Lung (tissue), 12 donors: ENCODE measurements around the gene CDH19. TPM values are rescaled to one million over a fixed set of nuclear protein-coding genes. Genes with fewer than 3 reads are reported as not detected.
A peak's percentile ranks its signal among the peaks of the same experiment; 100 is the strongest.

ENCODE experiments used
- ATAC-seq: fragments of 200-7000 bp; cut with Tn5 transposase; one replicate; pipeline ENCODE4 v1.9.1; 2020; ENCODE audit warnings: moderate number of reproducible peaks; ENCODE audit not compliant: insufficient read depth, low FRiP score
- DNase-seq, 3 donors: peaks; one replicate each; pipeline ENCODE4 v3.0.0-alpha.2; 2013 to 2017
- H3K27ac ChIP-seq, 2 donors: one replicate each; pipeline ENCODE4 v1.5.1; 2013; ENCODE audit warnings: mild to moderate bottlenecking in 2 of 2, moderate library complexity in 2 of 2, control low read depth in 1 of 2, inconsistent platforms in 1 of 2, low read depth in 1 of 2, low read length in 1 of 2
- H3K27me3 ChIP-seq, 3 donors: one replicate each; pipeline ENCODE4 v1.5.1; 2013; ENCODE audit warnings: low read length in 2 of 3; ENCODE audit not compliant: control insufficient read depth in 3 of 3, insufficient read depth in 3 of 3
- H3K36me3 ChIP-seq, 4 donors: one replicate each; pipeline ENCODE4 v1.5.1; 2013; ENCODE audit warnings: low read length in 4 of 4, mild to moderate bottlenecking in 1 of 4, moderate library complexity in 1 of 4; ENCODE audit not compliant: control insufficient read depth in 4 of 4, insufficient read depth in 4 of 4
- H3K4me1 ChIP-seq, 5 donors: one replicate each; pipeline ENCODE4 v1.5.1; 2013; ENCODE audit warnings: low read length in 5 of 5, mild to moderate bottlenecking in 2 of 5, moderate library complexity in 1 of 5; ENCODE audit not compliant: control insufficient read depth in 5 of 5, insufficient read depth in 5 of 5
- H3K4me3 ChIP-seq: one replicate; pipeline ENCODE4 v1.5.1; 2013; ENCODE audit warnings: mild to moderate bottlenecking, control low read depth, moderate library complexity
- H3K9ac ChIP-seq, 2 donors: one replicate each; pipeline ENCODE4 v1.5.1; 2013; ENCODE audit warnings: low read length in 2 of 2, control low read depth in 1 of 2; ENCODE audit not compliant: insufficient read depth in 1 of 2
- H3K9me3 ChIP-seq, 4 donors: one replicate each; pipeline ENCODE4 v1.5.1; 2013; ENCODE audit warnings: low read length in 3 of 4, mild to moderate bottlenecking in 1 of 4, moderate library complexity in 1 of 4; ENCODE audit not compliant: control insufficient read depth in 4 of 4, insufficient read depth in 3 of 4
- WGBS, 2 donors: extraction: QIAGEN DNeasy Blood & Tissue Kit; methylation state at CpG; one replicate each; pipeline ENCODE4 v1.1.7; 2013; 5-methylcytosine and 5-hydroxymethylcytosine counted together
- polyA plus RNA-seq, 2 donors: library from polyadenylated mRNA; stranded (reverse); fragments of 200-250 nt; gene quantifications; one replicate each; pipeline ENCODE4 v1.2.1, GENCODE V29; 2013
- total RNA-seq, 2 donors: library from RNA; depleted of rRNA in 1 of 2; stranded (reverse); fragments of >200 nt in 1 of 2; gene quantifications; one replicate each; pipeline ENCODE4 v1.2.1, GENCODE V29; 2014 to 2021
- TF ChIP-seq, protein P1 (sequence below): IDR thresholded peaks from 2 replicates; pipeline ENCODE4 v1.5.1; 2012; ENCODE audit warnings: mild to moderate bottlenecking; ENCODE audit errors: control extremely low read depth, extremely low read depth
- donor health status: control.
- donor health status: control.
- donor health status: Bipolar disorder and iron deficiency.
- donor health status: healthy.
- donor health status: DM: yes; HTN: yes; CAD: no.

The CDH19 gene
- total and polyA plus RNA-seq, 4 donors, result 0.13 to 1.7 (median 0.95) TPM

DNA sequence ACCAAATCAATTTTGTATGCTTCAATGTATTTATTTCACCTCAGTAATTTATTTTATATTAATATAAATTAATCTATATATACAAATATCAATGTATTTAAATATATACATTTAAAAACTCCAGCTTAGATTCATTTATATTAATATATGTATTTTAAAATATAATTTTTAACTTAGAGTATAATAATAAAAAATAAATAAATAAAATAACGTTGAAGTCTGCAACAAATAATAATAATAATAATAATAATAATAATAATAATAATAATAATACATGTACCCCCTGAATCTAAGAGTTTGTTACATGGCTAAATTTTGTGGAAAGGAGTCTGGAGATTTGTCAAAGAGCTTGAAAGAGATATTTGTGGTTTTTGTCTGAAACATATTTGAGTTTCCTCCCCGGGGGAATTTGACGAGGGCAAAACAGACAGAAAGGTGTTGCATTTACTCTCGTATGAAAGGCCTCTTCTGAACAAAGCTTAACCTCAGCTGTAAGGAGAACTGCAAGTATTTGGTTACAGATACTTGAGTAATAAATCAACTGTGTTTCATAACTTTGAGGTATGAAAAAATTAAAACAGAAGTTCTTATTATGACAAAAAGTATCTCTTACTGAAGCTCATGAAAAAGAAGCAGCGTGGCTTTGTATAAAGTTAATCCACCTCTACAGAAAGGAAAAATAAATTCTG lies 93.4 kb downstream of the CDH19 start:
- Histone ChIP-seq H3K4me3 (no peak overlapping the region), H3K27ac (no peak overlapping the region), H3K4me1 (no peaks in the 10 kb centered on the region), H3K27me3 (no peaks in the 10 kb centered on the region), H3K9ac (no peak overlapping the region), H3K9me3 (no peaks in the 10 kb centered on the region), H3K36me3 (no peaks in the 10 kb centered on the region)
- ATAC-seq (no peak), DNase-seq (peak in 1 of 3 donors; percentile 8)
- 43 to 47% methylated on average over 5 of the region's 5 CpGs for WGBS, 2 donors
- TF ChIP-seq, protein P1, sequence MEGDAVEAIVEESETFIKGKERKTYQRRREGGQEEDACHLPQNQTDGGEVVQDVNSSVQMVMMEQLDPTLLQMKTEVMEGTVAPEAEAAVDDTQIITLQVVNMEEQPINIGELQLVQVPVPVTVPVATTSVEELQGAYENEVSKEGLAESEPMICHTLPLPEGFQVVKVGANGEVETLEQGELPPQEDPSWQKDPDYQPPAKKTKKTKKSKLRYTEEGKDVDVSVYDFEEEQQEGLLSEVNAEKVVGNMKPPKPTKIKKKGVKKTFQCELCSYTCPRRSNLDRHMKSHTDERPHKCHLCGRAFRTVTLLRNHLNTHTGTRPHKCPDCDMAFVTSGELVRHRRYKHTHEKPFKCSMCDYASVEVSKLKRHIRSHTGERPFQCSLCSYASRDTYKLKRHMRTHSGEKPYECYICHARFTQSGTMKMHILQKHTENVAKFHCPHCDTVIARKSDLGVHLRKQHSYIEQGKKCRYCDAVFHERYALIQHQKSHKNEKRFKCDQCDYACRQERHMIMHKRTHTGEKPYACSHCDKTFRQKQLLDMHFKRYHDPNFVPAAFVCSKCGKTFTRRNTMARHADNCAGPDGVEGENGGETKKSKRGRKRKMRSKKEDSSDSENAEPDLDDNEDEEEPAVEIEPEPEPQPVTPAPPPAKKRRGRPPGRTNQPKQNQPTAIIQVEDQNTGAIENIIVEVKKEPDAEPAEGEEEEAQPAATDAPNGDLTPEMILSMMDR, result no peak

DNA sequence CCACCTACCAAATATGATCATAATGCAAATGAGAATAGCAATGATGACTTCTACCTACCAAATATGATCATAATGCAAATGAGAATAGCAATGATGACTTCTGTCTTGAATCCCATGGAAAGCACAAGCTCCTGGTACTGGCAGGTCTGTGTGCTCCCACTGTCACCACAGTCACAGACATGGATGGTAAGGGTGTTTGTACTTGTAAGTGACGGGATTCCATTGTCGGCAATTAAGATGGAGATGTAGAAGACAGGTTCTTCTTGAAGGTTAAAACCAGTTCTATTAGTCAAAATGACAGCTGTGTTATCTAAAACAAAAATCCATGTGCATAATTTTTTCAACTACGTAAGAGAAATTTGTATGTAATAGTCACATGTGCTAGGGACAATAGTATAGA lies 95.0 kb downstream of the CDH19 start:
- TF ChIP-seq, protein P1, result no peak
- Histone ChIP-seq H3K27me3 (no peaks in the 10 kb centered on the region), H3K36me3 (no peaks in the 10 kb centered on the region), H3K9me3 (no peaks in the 10 kb centered on the region), H3K4me1 (no peaks in the 10 kb centered on the region), H3K9ac (no peak overlapping the region), H3K4me3 (no peak overlapping the region), H3K27ac (no peak overlapping the region)
- DNase-seq (no peak), ATAC-seq (no peak)
- 94 to 95% methylated on average over 3 of the region's 3 CpGs for WGBS, 2 donors

DNA sequence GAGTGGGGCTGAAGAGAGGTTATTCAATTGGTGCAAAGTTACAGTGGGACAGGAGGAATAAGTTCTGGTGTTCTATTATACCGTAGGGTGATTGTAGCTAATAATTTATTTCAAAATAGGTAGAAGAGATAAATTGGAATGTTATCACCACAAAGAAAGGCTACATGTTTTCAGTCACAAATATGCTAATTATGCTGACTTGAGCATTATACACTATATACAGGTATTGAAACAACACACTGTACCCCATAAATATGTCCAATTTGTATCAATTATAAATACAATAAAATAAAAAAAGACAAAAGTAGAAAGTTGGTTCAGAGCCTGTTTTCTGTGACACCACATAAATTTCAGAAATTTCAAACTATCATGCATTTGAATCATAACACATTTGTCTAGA lies 97.7 kb downstream of the CDH19 start:
- ATAC-seq, result no peak
- TF ChIP-seq, protein P1, result no peak
- no peak for DNase-seq
- H3K27me3 ChIP-seq, result no peaks in the 10 kb centered on the region
- H3K9me3 ChIP-seq, result no peaks in the 10 kb centered on the region
- 94 to 97% methylated on average over 1 of the region's 1 CpG for WGBS, 2 donors
- no peaks in the 10 kb centered on the region for H3K4me1 ChIP-seq
- H3K4me3 ChIP-seq, result no peak overlapping the region
- no peaks in the 10 kb centered on the region for H3K36me3 ChIP-seq
- no peak overlapping the region for H3K9ac ChIP-seq
- H3K27ac ChIP-seq, result no peak overlapping the region

DNA sequence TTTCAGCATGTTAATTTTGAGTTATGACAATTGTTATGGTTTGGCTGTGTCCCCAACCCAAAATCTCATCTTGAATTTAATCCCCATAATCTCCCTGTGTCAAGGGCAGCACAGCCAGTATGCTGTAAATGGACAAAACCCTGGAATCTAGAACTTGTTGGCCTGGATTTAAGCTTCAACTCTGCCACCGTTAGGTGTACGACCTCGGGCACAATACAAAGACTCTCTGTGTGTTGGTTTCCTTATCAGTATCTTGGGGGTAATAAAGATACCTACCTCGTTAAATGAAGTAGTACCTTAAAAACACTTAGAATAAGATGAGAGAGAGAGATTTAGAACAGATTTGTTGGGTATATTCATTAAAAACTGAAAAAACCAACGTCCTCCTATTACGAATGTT lies 106.5 kb downstream of the CDH19 start:
- H3K36me3 ChIP-seq, result no peaks in the 10 kb centered on the region
- no peak overlapping the region for H3K9ac ChIP-seq
- WGBS, 2 donors, result 68 to 90% methylated on average over 6 of the region's 6 CpGs
- DNase-seq (no peak), ATAC-seq (no peak)
- H3K9me3 ChIP-seq, result no peaks in the 10 kb centered on the region
- no peak overlapping the region for H3K4me3 ChIP-seq
- no peaks in the 10 kb centered on the region for H3K27me3 ChIP-seq
- TF ChIP-seq, protein P1, result no peak
- H3K27ac ChIP-seq, result no peak overlapping the region
- H3K4me1 ChIP-seq, result no peaks in the 10 kb centered on the region
